22Rv1 (cell line): Measurements from ENCODE around the gene SRL.

Experiments
- H3K27ac ChIP-seq: fragments of 450-650 bp; 2 replicates; pipeline ENCODE4 v1.5.1; 2017
- ZFX ChIP-seq: fragments of 450-650 bp; IDR thresholded peaks from 2 replicates; pipeline ENCODE4 v1.6.1; 2017; ENCODE audit warnings: antibody characterized with exemption, borderline replicate concordance
- TF ChIP-seq, protein P1 (sequence below): fragments of 450-650 bp; IDR thresholded peaks from 2 replicates; pipeline ENCODE4 v1.5.1; 2017; ENCODE audit warnings: mild to moderate bottlenecking

SRL gene

DNA sequence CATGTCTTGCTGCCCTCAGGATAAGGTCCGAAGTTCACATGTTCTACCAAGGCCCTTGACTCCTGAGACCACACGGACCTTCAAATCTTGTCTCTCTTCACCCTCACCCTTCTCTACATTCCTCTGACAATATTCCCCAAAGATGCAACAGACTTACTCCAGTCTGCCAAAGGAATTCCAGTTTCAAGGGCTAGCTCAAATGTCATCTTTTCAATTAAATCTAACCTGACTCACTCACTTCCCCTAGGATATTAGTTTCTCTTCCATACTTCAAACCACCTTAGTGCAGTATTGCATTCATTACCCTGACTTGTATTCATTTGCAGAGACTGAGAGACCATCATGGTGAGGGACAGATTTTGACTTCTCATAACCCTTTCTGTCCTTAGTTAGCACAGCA, 66.0 kb downstream of the SRL start:
- TF ChIP-seq ZFX: no peak
- TF ChIP-seq, protein P1, sequence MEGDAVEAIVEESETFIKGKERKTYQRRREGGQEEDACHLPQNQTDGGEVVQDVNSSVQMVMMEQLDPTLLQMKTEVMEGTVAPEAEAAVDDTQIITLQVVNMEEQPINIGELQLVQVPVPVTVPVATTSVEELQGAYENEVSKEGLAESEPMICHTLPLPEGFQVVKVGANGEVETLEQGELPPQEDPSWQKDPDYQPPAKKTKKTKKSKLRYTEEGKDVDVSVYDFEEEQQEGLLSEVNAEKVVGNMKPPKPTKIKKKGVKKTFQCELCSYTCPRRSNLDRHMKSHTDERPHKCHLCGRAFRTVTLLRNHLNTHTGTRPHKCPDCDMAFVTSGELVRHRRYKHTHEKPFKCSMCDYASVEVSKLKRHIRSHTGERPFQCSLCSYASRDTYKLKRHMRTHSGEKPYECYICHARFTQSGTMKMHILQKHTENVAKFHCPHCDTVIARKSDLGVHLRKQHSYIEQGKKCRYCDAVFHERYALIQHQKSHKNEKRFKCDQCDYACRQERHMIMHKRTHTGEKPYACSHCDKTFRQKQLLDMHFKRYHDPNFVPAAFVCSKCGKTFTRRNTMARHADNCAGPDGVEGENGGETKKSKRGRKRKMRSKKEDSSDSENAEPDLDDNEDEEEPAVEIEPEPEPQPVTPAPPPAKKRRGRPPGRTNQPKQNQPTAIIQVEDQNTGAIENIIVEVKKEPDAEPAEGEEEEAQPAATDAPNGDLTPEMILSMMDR: no peak
- no peak overlapping the region for H3K27ac ChIP-seq

DNA sequence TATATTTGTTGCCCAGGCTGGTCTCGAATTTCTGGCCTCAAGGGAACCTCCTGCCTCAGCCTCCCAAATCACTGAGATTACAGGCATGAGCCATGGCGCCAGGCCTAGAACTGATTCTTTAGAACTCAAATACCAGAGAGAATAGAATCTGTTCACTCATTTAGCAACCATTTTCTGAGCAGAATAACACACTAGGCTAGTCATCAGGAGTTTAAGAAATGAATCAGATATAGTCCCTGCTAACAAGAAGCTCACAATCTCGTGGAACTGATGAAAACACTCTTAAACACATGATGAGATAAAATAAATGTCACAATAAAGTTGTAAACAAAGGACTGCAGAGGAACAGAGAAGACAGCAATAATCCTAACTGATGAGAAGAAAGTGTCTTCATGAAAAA, 69.8 kb downstream of the SRL start:
- TF ChIP-seq, protein P1: no peak
- TF ChIP-seq ZFX: no peak
- H3K27ac ChIP-seq: no peak overlapping the region

GRCh38 chr16:4169415-4169814, 72.5 kb downstream of the SRL start:
- no peak overlapping the region for H3K27ac ChIP-seq
- TF ChIP-seq ZFX: no peak
- TF ChIP-seq, protein P1: no peak

GRCh38 chr16:4166821-4167220, 75.1 kb downstream of the SRL start:
- H3K27ac ChIP-seq: no peak overlapping the region
- TF ChIP-seq, protein P1: no peak

DNA sequence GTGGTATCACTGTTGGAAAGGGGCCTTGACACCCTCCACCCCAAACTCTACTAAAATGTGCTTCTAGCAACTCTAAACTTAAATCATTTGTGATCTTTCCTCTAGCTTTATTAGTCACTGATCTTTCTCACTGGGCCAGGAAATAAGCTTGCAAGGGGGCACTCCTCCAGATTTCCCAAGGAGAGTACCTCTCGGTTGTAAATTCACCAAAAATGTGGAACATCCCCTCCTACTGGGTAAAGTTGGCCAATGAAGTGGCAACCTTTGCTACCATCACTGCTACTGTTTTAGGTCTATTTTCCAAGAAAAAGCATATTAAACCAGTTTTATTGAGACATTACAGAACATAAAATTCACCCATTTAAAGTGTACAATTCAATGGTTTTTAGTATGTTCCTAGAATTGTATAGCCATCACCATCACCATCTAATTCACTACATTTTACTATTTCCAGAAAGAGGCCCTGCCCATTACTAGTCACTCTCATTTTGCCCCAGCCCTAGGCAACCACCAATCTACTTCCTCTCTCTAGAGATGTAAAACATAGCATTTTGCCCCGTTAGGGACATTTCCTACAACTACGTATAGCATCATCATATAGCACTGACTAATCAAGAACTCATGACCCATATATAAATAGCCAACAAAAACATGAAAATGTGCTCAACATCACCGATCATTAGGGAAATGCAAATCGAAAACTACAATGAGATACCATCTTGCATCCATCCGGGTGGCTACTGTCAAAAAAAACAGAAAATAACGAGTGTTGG, 81.0 kb downstream of the SRL start:
- H3K27ac ChIP-seq: no peak overlapping the region
- TF ChIP-seq, protein P1: no peak
- TF ChIP-seq ZFX: no peak

GRCh38 chr16:4159726-4160125, 82.2 kb downstream of the SRL start:
- TF ChIP-seq, protein P1: no peak
- no peak for TF ChIP-seq ZFX
- no peak overlapping the region for H3K27ac ChIP-seq

GRCh38 chr16:4158143-4159093, 83.5 kb downstream of the SRL start:
- TF ChIP-seq ZFX: no peak
- TF ChIP-seq, protein P1: no peak
- H3K27ac ChIP-seq: no peak overlapping the region
